HepG2 (cell line): Measurements from ENCODE around the gene TRIM27. TPM values are rescaled to one million over a fixed set of nuclear protein-coding genes. Genes with fewer than 3 reads are reported as not detected.
A peak's percentile ranks its signal among the peaks of the same experiment; 100 is the strongest.

ENCODE experiments used
- ATAC-seq: fragments of 200-7000 bp; cut with Tn5 transposase; 3 replicates; pipeline ENCODE4 v1.9.1; 2020; ENCODE audit warnings: mild to moderate bottlenecking, moderate library complexity
- BruUV-seq: library from RNA; stranded (reverse); fragments of 400-500 nt; replicated peaks from 2 replicates; lab custom pipeline; 2021; lab: Mats Ljungman, UMichigan
- CTCF ChIA-PET: fragments of 300-600 bp; formaldehyde crosslinking; extraction: SDS; loops from one replicate; lab custom pipeline; 2021; ENCODE audit warnings: low total read pairs, inconsistent platforms, low intra/inter-chr PET ratio; lab: Yijun Ruan, JAX
- POLR2A ChIA-PET: fragments of 350-600 bp; sonication (Branson Sonifier 250); formaldehyde crosslinking; loops from one replicate; lab custom pipeline; 2020; ENCODE audit warnings: antibody characterized with exemption, inconsistent platforms; lab: Yijun Ruan, JAX
- DNase-seq: peaks from one replicate; pipeline ENCODE4 v3.0.0-alpha.2; 2015; ENCODE audit warnings: low spot score
- FAIRE-seq: peaks from 3 replicates; lab custom pipeline; 2011; peaks lifted over from hg19 to GRCh38; lab: Jason Lieb, UNC
- H2AFZ ChIP-seq: one replicate; pipeline ENCODE4 v1.6.1; 2011; ENCODE audit warnings: low read length, inconsistent platforms
- H3K27ac ChIP-seq: fragments of 300-600 bp; 3 replicates; pipeline ENCODE4 v1.8.0; 2011; ENCODE audit warnings: mixed run types, mild to moderate bottlenecking, mixed read lengths, low read length, inconsistent platforms; ENCODE audit not compliant: insufficient read depth; ENCODE audit errors: extremely low read length
- H3K27me3 ChIP-seq, 2 experiments: fragments of 200-600 bp in 1 of 2; 2 replicates in 1 of 2; 3 replicates in 1 of 2; pipeline versions ENCODE4 v1.6.0 to v1.8.0; 2011; ENCODE audit warnings: low read length in 2 of 2, mild to moderate bottlenecking in 2 of 2, moderate library complexity in 2 of 2, inconsistent platforms in 1 of 2; ENCODE audit not compliant: insufficient read depth in 2 of 2, control insufficient read depth in 1 of 2
- H3K36me3 ChIP-seq, 2 experiments: fragments of 200-600 bp in 1 of 2; replicated peaks in 1 of 2; 2 replicates in 1 of 2; 3 replicates in 1 of 2; pipeline versions ENCODE4 v1.5.1 to v1.8.0; 2011; ENCODE audit warnings: low read length in 2 of 2, inconsistent platforms in 1 of 2; ENCODE audit not compliant: insufficient read depth in 2 of 2, control insufficient read depth in 1 of 2
- H3K4me1 ChIP-seq: 2 replicates; pipeline ENCODE4 v1.5.1; 2012; ENCODE audit warnings: low read length, inconsistent platforms; ENCODE audit not compliant: insufficient read depth
- H3K4me2 ChIP-seq: 2 replicates; pipeline ENCODE4 v1.6.0; 2011; ENCODE audit warnings: low read depth, low read length, inconsistent platforms
- H3K4me3 ChIP-seq, 3 experiments: fragments of 200-600 bp in 1 of 3; sonication (generic), shearing (Covaris generic) in 1 of 3; replicated peaks in 1 of 3; 2 replicates each; pipeline ENCODE4 v1.5.1; 2011 to 2016; ENCODE audit warnings: low read length in 3 of 3, inconsistent platforms in 2 of 3, low read depth in 2 of 3, mild to moderate bottlenecking in 2 of 3, control low read depth in 1 of 3, mixed read lengths in 1 of 3; ENCODE audit not compliant: insufficient read depth in 1 of 3
- H3K79me2 ChIP-seq: one replicate; pipeline ENCODE4 v1.6.1; 2011; ENCODE audit warnings: low read length, inconsistent platforms; ENCODE audit not compliant: insufficient read depth
- H3K9ac ChIP-seq: 2 replicates; pipeline ENCODE4 v1.6.0; 2011; ENCODE audit warnings: mild to moderate bottlenecking, low read depth, low read length, inconsistent platforms; ENCODE audit not compliant: insufficient read depth
- H3K9me3 ChIP-seq: 2 replicates; pipeline ENCODE4 v1.5.1; 2012; ENCODE audit warnings: mild to moderate bottlenecking, low read length
- H4K20me1 ChIP-seq: 2 replicates; pipeline ENCODE4 v1.6.0; 2011; ENCODE audit warnings: inconsistent platforms, mild to moderate bottlenecking, low read length, moderate library complexity; ENCODE audit not compliant: insufficient read depth
- FOSL1 ChIP-seq: sonication (generic); formaldehyde crosslinking; IDR thresholded peaks from 2 replicates; pipeline ENCODE4 v1.9.0; 2021; ENCODE audit warnings: missing genetic modification reagents, borderline replicate concordance
- HOXA5 ChIP-seq: sonication (generic); formaldehyde crosslinking; IDR thresholded peaks from 2 replicates; pipeline ENCODE4 v1.4.0; 2020; ENCODE audit warnings: missing genetic modification reagents
- MEIS1 ChIP-seq: sonication (generic); formaldehyde crosslinking; IDR thresholded peaks from 2 replicates; pipeline ENCODE4 v1.9.0; 2021; ENCODE audit warnings: mild to moderate bottlenecking, missing genetic modification reagents, moderate library complexity, borderline replicate concordance
- NCOA1 ChIP-seq: sonication (generic); formaldehyde crosslinking; IDR thresholded peaks from 2 replicates; pipeline ENCODE4 v1.9.0; 2021; ENCODE audit warnings: missing genetic modification reagents
- NPAS2 ChIP-seq: sonication (generic); formaldehyde crosslinking; IDR thresholded peaks from 2 replicates; pipeline ENCODE4 v1.8.0; 2022; ENCODE audit warnings: mild to moderate bottlenecking, missing genetic modification reagents, borderline replicate concordance
- PAXIP1 ChIP-seq: sonication (generic); formaldehyde crosslinking; conservative IDR thresholded peaks from 2 replicates; pipeline ENCODE4 v1.4.0; 2020; ENCODE audit warnings: mild to moderate bottlenecking, missing genetic modification reagents, moderate library complexity
- PHB2 ChIP-seq: fragments of 450-650 bp; IDR thresholded peaks from 2 replicates; pipeline ENCODE4 v1.6.1; 2018; ENCODE audit not compliant: partially characterized antibody
- POLR2A ChIP-seq, 2 experiments: IDR thresholded peaks; 2 replicates each; pipeline ENCODE4 v1.6.1; 2011; ENCODE audit warnings: low read depth in 2 of 2, low read length in 2 of 2, mild to moderate bottlenecking in 1 of 2, moderate library complexity in 1 of 2; ENCODE audit not compliant: insufficient read depth in 1 of 2
- ZC3H13 ChIP-seq: sonication (generic); formaldehyde crosslinking; IDR thresholded peaks from 2 replicates; pipeline ENCODE4 v1.8.1; 2023; ENCODE audit warnings: mild to moderate bottlenecking, missing genetic modification reagents, moderate library complexity
- ZNF121 ChIP-seq: sonication (generic); formaldehyde crosslinking; IDR thresholded peaks from 2 replicates; pipeline ENCODE4 v1.5.0; 2020; ENCODE audit warnings: mild to moderate bottlenecking, missing genetic modification reagents
- ZNF17 ChIP-seq: sonication (generic); formaldehyde crosslinking; IDR thresholded peaks from 2 replicates; pipeline ENCODE4 v1.5.0; 2020; ENCODE audit warnings: mild to moderate bottlenecking, missing genetic modification reagents
- ZNF383 ChIP-seq: sonication (generic); formaldehyde crosslinking; IDR thresholded peaks from 2 replicates; pipeline ENCODE4 v1.4.0; 2020; ENCODE audit warnings: missing genetic modification reagents, mild to moderate bottlenecking, borderline replicate concordance
- ZNF704 ChIP-seq: sonication (generic); formaldehyde crosslinking; IDR thresholded peaks from 2 replicates; pipeline ENCODE4 v1.8.1; 2023; ENCODE audit warnings: mild to moderate bottlenecking, inconsistent platforms, moderate library complexity, missing genetic modification reagents, borderline replicate concordance
- ZNF773 ChIP-seq: sonication (generic); formaldehyde crosslinking; IDR thresholded peaks from 2 replicates; pipeline ENCODE4 v1.4.0; 2020; ENCODE audit warnings: missing genetic modification reagents, borderline replicate concordance
- WGBS: methylation state at CpG from one replicate; pipeline ENCODE4 v1.1.6; 2017; ENCODE audit warnings: low lambda C conversion rate; 5-methylcytosine and 5-hydroxymethylcytosine counted together
- in situ Hi-C: cut with HindIII; loops from 2 replicates; pipeline ENCODE4 v1.10.0; 2017; ENCODE audit warnings: low pct_unique_long_range_greater_than_20kb; ENCODE audit not compliant: extremely low pct_ligation_motif_present
- intact Hi-C: fragments of 100-400 bp; cut with micrococcal nuclease; formaldehyde crosslinking; loops from one replicate; pipeline ENCODE4 v1.10.0; 2022; ENCODE audit not compliant: unreplicated experiment
- polyA plus RNA-seq, 8 experiments: library from polyadenylated mRNA; depleted of rRNA in 3 of 8; stranded (reverse) in 7 of 8; unstranded in 1 of 8; fragments of >200 nt; fragmentation: Illumina TruSeq in 4 of 8; extraction: Trizol in 4 of 8; gene quantifications; 2 replicates each; pipeline versions ENCODE4 v1.2.1 to v1.2.3, GENCODE V29; 2011 to 2016; ENCODE audit warnings: low read depth in 4 of 8, missing spikeins in 1 of 8, mixed read lengths in 1 of 8; ENCODE audit not compliant: insufficient read depth in 1 of 8
- total RNA-seq, 5 experiments: library from RNA; depleted of rRNA; stranded (reverse); fragments of >200 nt; fragmentation: Illumina TruSeq; extraction: Trizol; gene quantifications; 2 replicates each; pipeline ENCODE4 v1.2.3, GENCODE V29; 2016; ENCODE audit warnings: low read depth in 1 of 5

Gene TRIM27
- total and polyA plus RNA-seq, 2 of the 13 experiments (the other 11 are each of a cell fraction or from before 2014, with no cell fraction given), result 88.6 to 112 TPM

GRCh38 chr6:28887796-28888496 lies 35.8 kb downstream of the TRIM27 start:
- POLR2A ChIA-PET, result interaction anchor here (1.4 kb wide), 1 partner anchor 10 kb away, joined by 5 read pairs; no protein-coding TSS in a partner anchor
- no peaks in the 10 kb centered on the region for H3K36me3 ChIP-seq
- H3K79me2 ChIP-seq, result no peaks in the 10 kb centered on the region
- no peak overlapping the region for H3K4me2 ChIP-seq
- no peak overlapping the region for H3K4me3 ChIP-seq
- no peak overlapping the region for H2AFZ ChIP-seq
- DNase-seq (no peak), FAIRE-seq (no peak), ATAC-seq (no peak)
- H3K27ac ChIP-seq, result no peak overlapping the region
- H4K20me1 ChIP-seq, result no peaks in the 10 kb centered on the region
- CTCF ChIA-PET, result no interaction called here
- H3K4me1 ChIP-seq, result peaks cover 20% of the 10 kb centered on the region
- no peak for TF ChIP-seq NPAS2 (CRISPR knock-in tag)
- TF ChIP-seq ZNF383 (CRISPR knock-in tag), result no peak
- no peak for TF ChIP-seq MEIS1 (CRISPR knock-in tag)
- TF ChIP-seq NCOA1 (CRISPR knock-in tag), result no peak
- TF ChIP-seq ZNF121 (CRISPR knock-in tag), result 0 out of 2 replicates have a peak, but pooled peaks have one; percentile 10
- no peak for TF ChIP-seq ZC3H13 (CRISPR knock-in tag)
- TF ChIP-seq ZNF17 (CRISPR knock-in tag), result no peak
- no peak for TF ChIP-seq HOXA5 (CRISPR knock-in tag)
- no TSS peak for BruUV-seq
- intact Hi-C loops (no loop called here), in situ Hi-C loops (no loop called here)
- H3K27me3 ChIP-seq, result no peaks in the 10 kb centered on the region; a peak in 1 of 5 replicates
- no peaks in the 10 kb centered on the region for H3K9me3 ChIP-seq
- no peak overlapping the region for H3K9ac ChIP-seq
- 54% methylated on average over 4 of the region's 4 CpGs for WGBS

GRCh38 chr6:28886079-28886439 lies 37.7 kb downstream of the TRIM27 start:
- Histone ChIP-seq H3K9ac (no peak overlapping the region), H3K27me3 (no peaks in the 10 kb centered on the region; a peak in 1 of 5 replicates), H3K79me2 (no peaks in the 10 kb centered on the region), H2AFZ (no peak overlapping the region), H3K4me1 (peaks cover 23% of the 10 kb centered on the region), H3K4me2 (no peak overlapping the region), H3K9me3 (no peaks in the 10 kb centered on the region), H4K20me1 (no peaks in the 10 kb centered on the region), H3K36me3 (no peaks in the 10 kb centered on the region), H3K4me3 (no peak overlapping the region), H3K27ac (no peak overlapping the region)
- ChIA-PET CTCF (no interaction called here), POLR2A (interaction anchor here (1.2 to 3.6 kb wide), 4 partner anchors 10 to 95 kb away, joined by 4 to 43 read pairs (median 18); partner anchors contain the start of gene TRIM27)
- no TSS peak for BruUV-seq
- intact Hi-C loops, result no loop called here
- DNase-seq (no peak), FAIRE-seq (no peak), ATAC-seq (no peak)
- WGBS, result 63% methylated on average over 7 of the region's 7 CpGs
- in situ Hi-C loops, result no loop called here
- no peak for TF ChIP-seq FOSL1
- TF ChIP-seq PAXIP1 (CRISPR knock-in tag), result no peak
- TF ChIP-seq PHB2, result no peak
- peak in 1 of 2 experiments; percentile 46; a peak in 1 of 4 replicates for TF ChIP-seq POLR2A (IDR thresholded peaks at IDR 0.05; ENCODE audit: insufficient read depth in 1 of 2, low read depth in 2 of 2, low read length in 2 of 2)
- TF ChIP-seq ZNF773 (CRISPR knock-in tag), result no peak
- no peak for TF ChIP-seq ZNF704 (CRISPR knock-in tag)
